ENCODE measurements around the gene LRRC4C. TPM values are rescaled to one million over a fixed set of nuclear protein-coding genes. Genes with fewer than 3 reads are reported as not detected.

Gene LRRC4C
- total RNA-seq, 1 donor from 2014 or later: 0.41 TPM

DNA sequence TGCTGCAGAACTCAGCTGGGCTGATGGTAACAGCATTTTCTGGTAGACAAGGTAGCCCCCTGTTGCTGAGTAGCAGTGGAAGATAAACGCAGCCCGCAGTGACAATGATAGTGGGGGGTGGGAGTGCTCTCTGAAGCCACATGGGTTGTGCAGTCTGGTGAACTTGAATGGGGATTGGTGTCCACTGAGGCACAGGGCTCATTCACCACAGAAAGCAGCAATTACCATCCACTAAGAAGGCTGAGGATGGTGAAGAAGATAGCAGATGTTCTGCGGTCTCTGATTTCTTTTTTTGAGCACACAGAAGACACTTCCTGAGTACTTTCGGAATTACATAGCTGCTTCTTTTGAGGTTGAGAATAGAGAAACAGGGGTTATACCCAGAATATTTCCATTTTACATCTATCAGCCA is 150.3 kb downstream of the LRRC4C start:
- no peaks in the 10 kb centered on the region for H3K36me3 ChIP-seq
- H3K27me3 ChIP-seq (ENCODE audit: low read depth): no peaks in the 10 kb centered on the region
- no peak for TF ChIP-seq CTCF (IDR thresholded peaks at IDR 0.05; ENCODE audit: borderline replicate concordance)
- H3K9me3 ChIP-seq (replicated peaks): no peaks in the 10 kb centered on the region
- intact Hi-C loops (cut with micrococcal nuclease): no loop called here
- H3K4me3 ChIP-seq: no peak overlapping the region
- no peak for DNase-seq
- H3K27ac ChIP-seq (replicated peaks): no peak overlapping the region
- H3K4me1 ChIP-seq: no peaks in the 10 kb centered on the region

DNA sequence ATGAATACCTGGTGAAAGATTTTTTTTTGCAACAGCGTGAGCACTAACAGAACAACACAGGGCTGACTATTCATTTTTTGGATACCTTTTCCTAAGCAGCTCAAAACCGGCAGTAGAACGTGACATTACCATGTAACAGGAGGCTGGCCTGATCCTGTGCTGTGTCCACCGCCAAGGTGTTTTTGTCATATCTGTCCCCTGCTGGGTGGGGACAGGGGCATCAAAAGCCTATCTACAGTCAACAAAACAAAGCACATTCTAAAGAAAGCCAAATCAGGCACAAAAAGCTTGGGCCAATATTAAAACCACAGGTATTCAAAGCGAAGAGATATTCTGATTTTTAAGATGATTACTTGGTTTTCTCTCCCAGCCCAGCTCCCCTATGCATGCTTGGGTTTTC is 151.2 kb downstream of the LRRC4C start:
- no peak overlapping the region for H3K27ac ChIP-seq (replicated peaks)
- no peak for DNase-seq
- no peaks in the 10 kb centered on the region for H3K36me3 ChIP-seq
- intact Hi-C loops (cut with micrococcal nuclease): no loop called here
- H3K9me3 ChIP-seq (replicated peaks): no peaks in the 10 kb centered on the region
- no peak overlapping the region for H3K4me3 ChIP-seq
- no peaks in the 10 kb centered on the region for H3K27me3 ChIP-seq (ENCODE audit: low read depth)
- TF ChIP-seq CTCF (IDR thresholded peaks at IDR 0.05; ENCODE audit: borderline replicate concordance): no peak
- no peaks in the 10 kb centered on the region for H3K4me1 ChIP-seq

GRCh38 chr11:41307296-41308080 is 152.0 kb downstream of the LRRC4C start:
- no peak overlapping the region for H3K4me3 ChIP-seq
- no peak for DNase-seq
- intact Hi-C loops (cut with micrococcal nuclease): no loop called here
- H3K9me3 ChIP-seq (replicated peaks): no peaks in the 10 kb centered on the region
- H3K4me1 ChIP-seq: no peaks in the 10 kb centered on the region
- H3K36me3 ChIP-seq: no peaks in the 10 kb centered on the region
- no peak for TF ChIP-seq CTCF (IDR thresholded peaks at IDR 0.05; ENCODE audit: borderline replicate concordance)
- no peak overlapping the region for H3K27ac ChIP-seq (replicated peaks)
- no peaks in the 10 kb centered on the region for H3K27me3 ChIP-seq (ENCODE audit: low read depth)

- Histone ChIP-seq H3K4me3 (no peak overlapping the region), H3K9me3 (replicated peaks) (no peaks in the 10 kb centered on the region), H3K4me1 (no peaks in the 10 kb centered on the region), H3K27me3 (ENCODE audit: low read depth) (no peaks in the 10 kb centered on the region), H3K36me3 (no peaks in the 10 kb centered on the region), H3K27ac (replicated peaks) (no peak overlapping the region)
- intact Hi-C loops (cut with micrococcal nuclease): no loop called here
- no peak for DNase-seq
- no peak for TF ChIP-seq CTCF (IDR thresholded peaks at IDR 0.05; ENCODE audit: borderline replicate concordance)
These were observed 153.0 kb downstream of the LRRC4C start for GRCh38 chr11:41306431-41306830.

GRCh38 chr11:41301023-41301422 is 158.4 kb downstream of the LRRC4C start:
- no peak for DNase-seq
- TF ChIP-seq CTCF (IDR thresholded peaks at IDR 0.05; ENCODE audit: borderline replicate concordance): no peak
- Histone ChIP-seq H3K4me1 (no peaks in the 10 kb centered on the region), H3K36me3 (no peaks in the 10 kb centered on the region), H3K4me3 (no peak overlapping the region), H3K27me3 (ENCODE audit: low read depth) (no peaks in the 10 kb centered on the region), H3K27ac (replicated peaks) (no peak overlapping the region), H3K9me3 (replicated peaks) (no peaks in the 10 kb centered on the region)
- intact Hi-C loops (cut with micrococcal nuclease): no loop called here

All from left ventricle myocardium inferior (tissue), 1 donor.